ENCODE measurements around the gene KIF26A. TPM values are rescaled to one million over a fixed set of nuclear protein-coding genes. Genes with fewer than 3 reads are reported as not detected.

The KIF26A gene
- total RNA-seq, 1 experiment from 2014 or later: 3.1 TPM

GRCh38 chr14:104110491-104111209 lies 27.7 kb upstream of the KIF26A start:
- TF ChIP-seq CTCF (conservative IDR thresholded peaks at IDR 0.05; ENCODE audit: low read depth, low read length): no peak
- Histone ChIP-seq H3K9me2 (replicated peaks; ENCODE audit: low read length) (no peaks in the 10 kb centered on the region), H2AFZ (ENCODE audit: low read length) (no peak overlapping the region), H3K36me3 (ENCODE audit: low read depth, low read length) (no peaks in the 10 kb centered on the region), H3K9me3 (ENCODE audit: low read length) (no peaks in the 10 kb centered on the region), H4K20me1 (ENCODE audit: low read length) (no peaks in the 10 kb centered on the region), H3K27me3 (ENCODE audit: low read length) (no peaks in the 10 kb centered on the region), H3K9ac (ENCODE audit: low read length) (no peak overlapping the region), H3K79me2 (ENCODE audit: low read length) (no peaks in the 10 kb centered on the region), H3F3A (ENCODE audit: low read length, unreplicated experiment) (no peaks in the 10 kb centered on the region), H3K4me2 (ENCODE audit: low read length) (no peak overlapping the region), H3K4me1 (ENCODE audit: insufficient read depth, low read length) (peaks cover 8% of the 10 kb centered on the region; the same call in 1 of the 2 replicates), H3K4me3 (ENCODE audit: low read length) (no peak overlapping the region), H3K27ac (ENCODE audit: low read length) (no peak overlapping the region)
- BruUV-seq (replicated peaks): no TSS peak
- DNase-seq (no peak), ATAC-seq (no peak)
- intact Hi-C loops (cut with micrococcal nuclease): no loop called here
- CTCF ChIA-PET: no interaction called here
- POLR2A ChIA-PET (ENCODE audit: unreplicated experiment): no interaction called here

- H3K4me3 ChIP-seq (ENCODE audit: low read length): no peak overlapping the region
- no peak overlapping the region for H3K9ac ChIP-seq (ENCODE audit: low read length)
- no peaks in the 10 kb centered on the region for H3K9me3 ChIP-seq (ENCODE audit: low read length)
- no peaks in the 10 kb centered on the region for H3K79me2 ChIP-seq (ENCODE audit: low read length)
- H3F3A ChIP-seq (ENCODE audit: low read length, unreplicated experiment): no peaks in the 10 kb centered on the region
- no peaks in the 10 kb centered on the region for H3K27me3 ChIP-seq (ENCODE audit: low read length)
- CTCF ChIA-PET: no interaction called here
- H3K9me2 ChIP-seq (replicated peaks; ENCODE audit: low read length): no peaks in the 10 kb centered on the region
- no peak overlapping the region for H3K4me2 ChIP-seq (ENCODE audit: low read length)
- TF ChIP-seq EZH2 (IDR thresholded peaks at IDR 0.05; ENCODE audit: low read length, unreplicated experiment) (no peak), CTCF (conservative IDR thresholded peaks at IDR 0.05; ENCODE audit: low read depth, low read length) (no peak), EZH2phosphoT487 (IDR thresholded peaks at IDR 0.05; ENCODE audit: borderline replicate concordance, low read length) (no peak)
- H3K36me3 ChIP-seq (ENCODE audit: low read depth, low read length): no peaks in the 10 kb centered on the region
- no peak for DNase-seq
- no peak overlapping the region for H3K27ac ChIP-seq (ENCODE audit: low read length)
- BruUV-seq (replicated peaks): no TSS peak
- intact Hi-C loops (cut with micrococcal nuclease): no loop called here
- ATAC-seq: no peak
- POLR2A ChIA-PET (ENCODE audit: unreplicated experiment): interaction anchor here (0.5 kb wide), 1 partner anchor 289 kb away, joined by 3 read pairs; no protein-coding TSS in a partner anchor
- no peak overlapping the region for H2AFZ ChIP-seq (ENCODE audit: low read length)
- H4K20me1 ChIP-seq (ENCODE audit: low read length): no peaks in the 10 kb centered on the region
- H3K4me1 ChIP-seq (ENCODE audit: insufficient read depth, low read length): peaks cover 16% of the 10 kb centered on the region
Observed at GRCh38 chr14:104111301-104112112, 26.9 kb upstream of the KIF26A start.

GRCh38 chr14:104112113-104112505 lies 26.3 kb upstream of the KIF26A start:
- no peak for DNase-seq
- ATAC-seq: no peak
- Histone ChIP-seq H3K4me1 (ENCODE audit: insufficient read depth, low read length) (peaks cover 17% of the 10 kb centered on the region), H3K9ac (ENCODE audit: low read length) (no peak overlapping the region), H3K9me3 (ENCODE audit: low read length) (no peaks in the 10 kb centered on the region), H2AFZ (ENCODE audit: low read length) (no peak overlapping the region), H3K4me3 (ENCODE audit: low read length) (no peak overlapping the region), H3K4me2 (ENCODE audit: low read length) (no peak overlapping the region), H3K27me3 (ENCODE audit: low read length) (peaks cover under 1% of the 10 kb centered on the region; the same call in 1 of the 2 replicates), H3K9me2 (replicated peaks; ENCODE audit: low read length) (no peaks in the 10 kb centered on the region), H3K36me3 (ENCODE audit: low read depth, low read length) (no peaks in the 10 kb centered on the region), H3K27ac (ENCODE audit: low read length) (no peak overlapping the region), H3F3A (ENCODE audit: low read length, unreplicated experiment) (no peaks in the 10 kb centered on the region), H3K79me2 (ENCODE audit: low read length) (no peaks in the 10 kb centered on the region), H4K20me1 (ENCODE audit: low read length) (no peaks in the 10 kb centered on the region)
- intact Hi-C loops (cut with micrococcal nuclease): no loop called here
- no TSS peak for BruUV-seq (replicated peaks)
- POLR2A ChIA-PET (ENCODE audit: unreplicated experiment): interaction anchor here (0.5 kb wide), 1 partner anchor 290 kb away, joined by 3 read pairs; no protein-coding TSS in a partner anchor
- TF ChIP-seq CTCF (conservative IDR thresholded peaks at IDR 0.05; ENCODE audit: low read depth, low read length) (no peak), EZH2phosphoT487 (IDR thresholded peaks at IDR 0.05; ENCODE audit: borderline replicate concordance, low read length) (no peak), EZH2 (IDR thresholded peaks at IDR 0.05; ENCODE audit: low read length, unreplicated experiment) (no peak)
- CTCF ChIA-PET: no interaction called here
